AG04450 (cell line): ENCODE results near the gene ALKBH6. TPM values are rescaled to one million over a fixed set of nuclear protein-coding genes. Genes with fewer than 3 reads are reported as not detected.

ENCODE experiments used
- CTCF ChIA-PET: fragments of 300-600, 350-600 bp; formaldehyde crosslinking; extraction: SDS; loops from one replicate; lab custom pipeline; 2022; ENCODE audit warnings: antibody characterized with exemption, inconsistent platforms; lab: Charles Lee
- POLR2A ChIA-PET: fragments of 350-600 bp; formaldehyde crosslinking; extraction: SDS; loops from one replicate; lab custom pipeline; 2021; ENCODE audit warnings: antibody characterized with exemption, inconsistent platforms; lab: Yijun Ruan, JAX
- DNase-seq: peaks from one replicate; pipeline ENCODE4 v3.0.0-alpha.2; 2011; ENCODE audit warnings: low read depth, low spot score
- H3K27ac ChIP-seq: one replicate; pipeline ENCODE4 v1.5.1; 2012; ENCODE audit warnings: low read depth, low read length, control low read depth
- H3K27me3 ChIP-seq: one replicate; pipeline ENCODE4 v1.6.0; 2012; ENCODE audit warnings: low read length; ENCODE audit not compliant: control insufficient read depth, insufficient read depth
- H3K4me3 ChIP-seq: 2 replicates; pipeline ENCODE4 v1.5.1; 2011; ENCODE audit warnings: mild to moderate bottlenecking, low read depth, low read length, control low read depth
- H3K9me3 ChIP-seq: 2 replicates; pipeline ENCODE4 v1.5.1; 2012; ENCODE audit warnings: low read length; ENCODE audit not compliant: control insufficient read depth, insufficient read depth
- polyA plus RNA-seq: library from polyadenylated mRNA; depleted of rRNA; stranded (reverse); fragments of >200 nt; gene quantifications from 2 replicates; pipeline ENCODE4 v1.2.3, GENCODE V29; 2011
- TF ChIP-seq, protein P1 (sequence below): IDR thresholded peaks from 2 replicates; pipeline ENCODE4 v1.5.1; 2011; ENCODE audit warnings: low read depth, low read length, control low read depth, inconsistent platforms

The ALKBH6 gene
- polyA plus RNA-seq, 1 experiment = 21.2 TPM

- TF ChIP-seq, protein P1, sequence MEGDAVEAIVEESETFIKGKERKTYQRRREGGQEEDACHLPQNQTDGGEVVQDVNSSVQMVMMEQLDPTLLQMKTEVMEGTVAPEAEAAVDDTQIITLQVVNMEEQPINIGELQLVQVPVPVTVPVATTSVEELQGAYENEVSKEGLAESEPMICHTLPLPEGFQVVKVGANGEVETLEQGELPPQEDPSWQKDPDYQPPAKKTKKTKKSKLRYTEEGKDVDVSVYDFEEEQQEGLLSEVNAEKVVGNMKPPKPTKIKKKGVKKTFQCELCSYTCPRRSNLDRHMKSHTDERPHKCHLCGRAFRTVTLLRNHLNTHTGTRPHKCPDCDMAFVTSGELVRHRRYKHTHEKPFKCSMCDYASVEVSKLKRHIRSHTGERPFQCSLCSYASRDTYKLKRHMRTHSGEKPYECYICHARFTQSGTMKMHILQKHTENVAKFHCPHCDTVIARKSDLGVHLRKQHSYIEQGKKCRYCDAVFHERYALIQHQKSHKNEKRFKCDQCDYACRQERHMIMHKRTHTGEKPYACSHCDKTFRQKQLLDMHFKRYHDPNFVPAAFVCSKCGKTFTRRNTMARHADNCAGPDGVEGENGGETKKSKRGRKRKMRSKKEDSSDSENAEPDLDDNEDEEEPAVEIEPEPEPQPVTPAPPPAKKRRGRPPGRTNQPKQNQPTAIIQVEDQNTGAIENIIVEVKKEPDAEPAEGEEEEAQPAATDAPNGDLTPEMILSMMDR = no peak
- H3K4me3 ChIP-seq = no peak overlapping the region
- CTCF ChIA-PET = no interaction called here
- H3K27ac ChIP-seq = no peak overlapping the region
- POLR2A ChIA-PET = no interaction called here
- no peaks in the 10 kb centered on the region for H3K9me3 ChIP-seq
- no peak for DNase-seq
- no peaks in the 10 kb centered on the region for H3K27me3 ChIP-seq
Observed at GRCh38 chr19:36001605-36002004, 12.4 kb downstream of the ALKBH6 start.

- CTCF ChIA-PET = interaction anchor here (0.5 kb wide), 1 partner anchor 157 kb away, joined by 4 read pairs; no protein-coding TSS in a partner anchor
- POLR2A ChIA-PET = interaction anchor here (0.5 kb wide), 1 partner anchor 45 kb away, joined by 3 read pairs; no protein-coding TSS in a partner anchor
- no peak overlapping the region for H3K4me3 ChIP-seq
Observed at GRCh38 chr19:35996777-35997176, 17.2 kb downstream of the ALKBH6 start.

GRCh38 chr19:35995048-35995993 lies 18.7 kb downstream of the ALKBH6 start, which contains the start of gene SDHAF1:
TSS of gene SDHAF1 (plus strand) at chr19:35995188. CDS start at chr19:35995275, 87 bp downstream.
- TF ChIP-seq, protein P1 = no peak
- Histone ChIP-seq H3K4me3 (peak within 1 kb of the TSS; percentile 84), H3K27ac (no peak within 1 kb of the TSS), H3K9me3 (peaks cover 6% of the 10 kb centered on the region; the same call in 1 of the 2 replicates), H3K27me3 (peaks cover 7% of the 10 kb centered on the region)
- DNase-seq = peak; percentile 61
- POLR2A ChIA-PET = interaction anchor here (1.5 kb wide), 1 partner anchor 59 kb away, joined by 7 read pairs; the partner anchor contains the start of gene THAP8
- CTCF ChIA-PET = no interaction called here

More at GRCh38 chr19:35996777-35997176, 17.2 kb downstream of the ALKBH6 start:
- peaks cover 3% of the 10 kb centered on the region for H3K27me3 ChIP-seq
- TF ChIP-seq, protein P1 = no peak
- no peak for DNase-seq
- H3K9me3 ChIP-seq = peaks cover 6% of the 10 kb centered on the region; the same call in 1 of the 2 replicates
- H3K27ac ChIP-seq = no peak overlapping the region

DNA sequence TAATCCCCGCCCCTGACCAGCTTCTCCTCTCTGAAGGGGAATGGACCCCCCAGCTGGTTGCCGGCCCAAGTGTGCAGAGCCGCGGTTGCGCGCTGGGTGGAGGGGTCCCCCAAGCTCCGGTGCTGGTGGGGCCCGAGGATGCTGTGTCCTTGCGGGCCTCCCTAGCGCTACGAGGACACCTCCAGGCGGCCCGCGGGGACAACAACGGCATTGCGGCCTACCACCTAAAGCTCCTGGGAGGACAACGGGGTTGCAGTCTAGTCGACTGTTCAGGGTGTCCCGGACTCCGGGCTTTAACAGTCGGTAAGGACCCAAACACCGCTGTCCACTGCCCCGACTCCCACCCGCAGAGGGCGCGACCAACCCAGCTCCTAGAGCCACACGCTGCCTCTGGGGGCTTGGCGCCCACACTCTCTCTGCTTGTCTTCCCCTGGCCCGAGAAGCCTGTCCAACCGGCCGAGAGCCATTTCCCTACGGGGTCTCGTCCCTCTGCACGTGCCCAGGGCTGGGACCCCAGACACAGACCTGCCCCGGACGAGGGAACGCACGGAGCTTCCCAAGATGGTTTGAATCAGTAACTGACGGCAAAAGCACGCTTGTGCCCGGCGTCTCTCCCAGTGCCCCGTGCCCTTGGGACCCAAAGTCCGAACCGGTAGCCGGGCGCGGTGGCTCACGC lies 20.0 kb downstream of the ALKBH6 start:
- ChIA-PET POLR2A (interaction anchor here (0.6 kb wide), 1 partner anchor 237 kb away, joined by 3 read pairs; the partner anchor contains the start of gene HSPB6), CTCF (no interaction called here)
- H3K27me3 ChIP-seq = peaks cover 7% of the 10 kb centered on the region
- peaks cover 7% of the 10 kb centered on the region; the same call in 1 of the 2 replicates for H3K9me3 ChIP-seq
- TF ChIP-seq, protein P1 = no peak
- H3K27ac ChIP-seq = no peak overlapping the region
- peak overlapping the region; percentile 84; the same call in 1 of the 2 replicates for H3K4me3 ChIP-seq
- DNase-seq = no peak
